K562 (cell line): Measurements from ENCODE around the gene BMF. TPM values are rescaled to one million over a fixed set of nuclear protein-coding genes. Genes with fewer than 3 reads are reported as not detected.

Experiments used
- ATAC-seq: fragments of 200-7000 bp; cut with Tn5 transposase; 3 replicates; pipeline ENCODE4 v1.9.1; 2020; ENCODE audit warnings: moderate library complexity
- BruUV-seq: library from RNA; stranded (reverse); fragments of 400-500 nt; replicated peaks from 2 replicates; lab custom pipeline; 2021; lab: Mats Ljungman, UMichigan
- CTCF ChIA-PET: fragments of 300-600 bp; formaldehyde crosslinking; extraction: SDS; loops from one replicate; lab custom pipeline; 2021; ENCODE audit warnings: low intra/inter-chr PET ratio; lab: Yijun Ruan, JAX
- POLR2A ChIA-PET: fragments of 300-600, 350-650 bp; sonication (Branson Sonifier 250); formaldehyde crosslinking; extraction: SDS; loops from one replicate; lab custom pipeline; 2021; ENCODE audit warnings: antibody characterized with exemption, inconsistent platforms; lab: Yijun Ruan, JAX
- DNase-seq, 4 experiments: peaks; one replicate each; pipeline versions ENCODE4 v3.0.0 to v3.0.0-alpha.2; 2011 to 2018; ENCODE audit warnings: low spot score in 3 of 4, mixed read lengths in 3 of 4; ENCODE audit errors: extremely low read depth in 1 of 4
- FAIRE-seq: peaks from 2 replicates; lab custom pipeline; 2011; peaks lifted over from hg19 to GRCh38; lab: Jason Lieb, UNC
- H2AFZ ChIP-seq: 2 replicates; pipeline ENCODE4 v1.6.0; 2011; ENCODE audit warnings: low read depth, low read length, control low read depth, inconsistent platforms
- H3K27ac ChIP-seq: fragments of 200-600 bp; 3 replicates; pipeline ENCODE4 v1.8.0; 2011; ENCODE audit warnings: low read depth, mild to moderate bottlenecking, control low read depth, inconsistent platforms, low read length, moderate library complexity, mixed read lengths; ENCODE audit errors: extremely low read depth
- H3K27me3 ChIP-seq, 2 experiments: fragments of 300-600 bp in 1 of 2; 2 replicates in 1 of 2; 3 replicates in 1 of 2; pipeline versions ENCODE4 v1.6.0 to v1.8.0; 2011; ENCODE audit warnings: inconsistent platforms in 2 of 2, low read length in 2 of 2, mild to moderate bottlenecking in 1 of 2, mixed read lengths in 1 of 2, moderate library complexity in 1 of 2; ENCODE audit not compliant: control insufficient read depth in 2 of 2, insufficient read depth in 2 of 2
- H3K36me3 ChIP-seq: fragments of 300-600 bp; 3 replicates; pipeline ENCODE4 v1.8.0; 2011; ENCODE audit warnings: mild to moderate bottlenecking, low read length, inconsistent platforms; ENCODE audit not compliant: control insufficient read depth, insufficient read depth
- H3K4me1 ChIP-seq, 2 experiments: fragments of 200-600 bp in 1 of 2; replicated peaks in 1 of 2; 2 replicates in 1 of 2; 3 replicates in 1 of 2; pipeline versions ENCODE4 v1.5.1 to v1.8.0; 2011; ENCODE audit warnings: inconsistent platforms in 2 of 2, low read length in 2 of 2, mild to moderate bottlenecking in 1 of 2, mixed read lengths in 1 of 2, moderate library complexity in 1 of 2; ENCODE audit not compliant: control insufficient read depth in 2 of 2, insufficient read depth in 2 of 2
- H3K4me2 ChIP-seq: 2 replicates; pipeline ENCODE4 v1.6.1; 2011; ENCODE audit warnings: low read length, control low read depth, inconsistent platforms, mixed read lengths; ENCODE audit not compliant: insufficient read depth
- H3K4me3 ChIP-seq: fragments of 200-600 bp; sonication (generic), shearing (Covaris generic); 2 replicates; pipeline ENCODE4 v1.5.1; 2016; ENCODE audit warnings: control low read depth, inconsistent platforms
- H3K79me2 ChIP-seq: fragments of 200-600 bp; 3 replicates; pipeline ENCODE4 v1.8.0; 2011; ENCODE audit warnings: low read length, inconsistent platforms; ENCODE audit not compliant: control insufficient read depth, insufficient read depth
- H3K9ac ChIP-seq, 2 experiments: 2 replicates each; pipeline versions ENCODE4 v1.6.0 to v1.6.1; 2011; ENCODE audit warnings: low read depth in 2 of 2, low read length in 2 of 2, control low read depth in 1 of 2, inconsistent platforms in 1 of 2, mild to moderate bottlenecking in 1 of 2, mixed read lengths in 1 of 2; ENCODE audit not compliant: insufficient read depth in 1 of 2
- H3K9me1 ChIP-seq: one replicate; pipeline ENCODE4 v1.6.0; 2011; ENCODE audit warnings: inconsistent platforms, mild to moderate bottlenecking, low read length, moderate library complexity; ENCODE audit not compliant: control insufficient read depth, insufficient read depth
- H3K9me3 ChIP-seq: replicated peaks from 2 replicates; pipeline ENCODE4 v1.5.1; 2011; ENCODE audit warnings: low read depth, low read length, inconsistent platforms; ENCODE audit not compliant: control insufficient read depth, insufficient read depth
- H4K20me1 ChIP-seq: replicated peaks from 2 replicates; pipeline ENCODE4 v1.6.1; 2011; ENCODE audit warnings: low read length, inconsistent platforms, mixed read lengths; ENCODE audit not compliant: control insufficient read depth, insufficient read depth
- HMGN3 ChIP-seq: IDR thresholded peaks from 2 replicates; pipeline ENCODE4 v1.6.1; 2011; ENCODE audit warnings: borderline replicate concordance, low read depth, mild to moderate bottlenecking, mixed read lengths, low read length; ENCODE audit not compliant: insufficient read length; ENCODE audit errors: extremely low read depth
- MEF2A ChIP-seq: IDR thresholded peaks from 2 replicates; pipeline ENCODE4 v1.6.1; 2011; ENCODE audit warnings: low read depth, mild to moderate bottlenecking, low read length, moderate library complexity; ENCODE audit not compliant: control insufficient read depth
- ZBTB26 ChIP-seq: fragments of 450-650 bp; formaldehyde crosslinking; IDR thresholded peaks from 2 replicates; pipeline ENCODE4 v1.4.0; 2022; ENCODE audit warnings: missing genetic modification characterization
- ZBTB40 ChIP-seq, 2 experiments: fragments of 450-650 bp in 1 of 2; sonication (generic) in 1 of 2; formaldehyde crosslinking in 1 of 2; IDR thresholded peaks; 2 replicates each; pipeline versions ENCODE4 v1.7.1 to v1.9.0; 2016 to 2022; ENCODE audit warnings: inconsistent platforms in 1 of 2, mild to moderate bottlenecking in 1 of 2, missing genetic modification reagents in 1 of 2
- WGBS: fragments of 100-300 bp; shearing (Covaris generic); methylation state at CpG from one replicate; pipeline ENCODE4 v1.1.6; 2016; ENCODE audit warnings: low coverage, mixed read lengths; ENCODE audit not compliant: insufficient coverage; ENCODE audit errors: missing lambda C conversion rate; 5-methylcytosine and 5-hydroxymethylcytosine counted together
- in situ Hi-C: fragments of 300-500 bp; cut with MboI; formaldehyde crosslinking; loops from 4 replicates; pipeline ENCODE4 v1.15.0; 2018; ENCODE audit warnings: inconsistent platforms, mixed read lengths
- intact Hi-C: fragments of 100-400 bp; cut with micrococcal nuclease; formaldehyde crosslinking; loops from 2 replicates; pipeline ENCODE4 v1.14.2; 2022
- polyA plus RNA-seq, 8 experiments: library from polyadenylated mRNA; depleted of rRNA in 4 of 8; stranded (reverse) in 5 of 8; unstranded in 3 of 8; fragments of >200 nt; fragmentation: Nextera tagmentation in 2 of 8; fragmentation: Illumina TruSeq in 1 of 8; extraction: Ambion mirVana in 2 of 8; extraction: Trizol in 1 of 8; gene quantifications; 2 replicates each; pipeline versions ENCODE4 v1.2.1 to v1.2.3, GENCODE V29; 2011 to 2014; ENCODE audit warnings: inconsistent platforms in 1 of 8, missing spikeins in 1 of 8
- total RNA-seq, 7 experiments: library from RNA; depleted of rRNA in 6 of 7; stranded (reverse); fragments of >200 nt in 6 of 7; fragmentation: Illumina TruSeq in 2 of 7; extraction: Trizol in 2 of 7; gene quantifications; 2 replicates each; pipeline versions ENCODE4 v1.2.1 to v1.2.3, GENCODE V29; 2011 to 2021; ENCODE audit warnings: low replicate concordance in 1 of 7

BMF gene
- total and polyA plus RNA-seq, 9 of the 15 experiments (the other 6 are each of a cell fraction or from before 2014, with no cell fraction given), result 0.25 to 0.91 (median 0.59) TPM; not detected in 2

- H3K9me1 ChIP-seq, result peaks cover 3% of the 10 kb centered on the region
- intact Hi-C loops, result loop anchor here (2.0 kb wide), 1 partner anchor 53 kb away; the partner anchor contains the start of gene BUB1B
- ChIA-PET POLR2A (interaction anchor here (0.6 to 2.6 kb wide), 9 partner anchors 9 to 74 kb away, joined by 3 to 30 read pairs (median 3); no protein-coding TSS in a partner anchor), CTCF (interaction anchor here (0.6 to 1.9 kb wide), 4 partner anchors 9 to 69 kb away, joined by 3 to 5 read pairs (median 4); no protein-coding TSS in a partner anchor)
- peak overlapping the region; percentile 62 for H3K4me3 ChIP-seq
- H4K20me1 ChIP-seq, result 0 out of 2 replicates have a peak, but pooled peaks cover 2% of the 10 kb centered on the region
- no peaks in the 10 kb centered on the region for H3K9me3 ChIP-seq
- peaks cover 3% of the 10 kb centered on the region in 2 experiments; a peak in 1 of 5 replicates for H3K27me3 ChIP-seq
- DNase-seq (no peak), ATAC-seq (no peak), FAIRE-seq (no peak)
- H2AFZ ChIP-seq, result peak overlapping the region; percentile 57
- H3K27ac ChIP-seq, result no peak overlapping the region
- no peaks in the 10 kb centered on the region for H3K79me2 ChIP-seq
- peak overlapping the region; percentile 34 to 86; a peak in 3 of 4 replicates for H3K9ac ChIP-seq
- no peaks in the 10 kb centered on the region for H3K36me3 ChIP-seq
- BruUV-seq, result no TSS peak
- H3K4me2 ChIP-seq, result peak overlapping the region; percentile 79
- H3K4me1 ChIP-seq, result peaks cover 48 to 49% of the 10 kb centered on the region in 2 experiments
- WGBS, result 3% methylated on average over 39 of the region's 47 CpGs
- in situ Hi-C loops, result no loop called here
- TF ChIP-seq HMGN3 (no peak), ZBTB26 (CRISPR knock-in tag) (peak; percentile 11; the same call in 1 of the 2 replicates), MEF2A (no peak), ZBTB40 (IDR thresholded peaks at IDR 0.05) (0 out of 2 replicates have a peak, but pooled peaks have one; percentile 24), ZBTB40 (CRISPR knock-in tag; IDR thresholded peaks at IDR 0.05) (no peak)
These were observed 421 bp downstream of the BMF start for GRCh38 chr15:40108061-40108854.
